ENCODE data around the gene SUV39H1. TPM values are rescaled to one million over a fixed set of nuclear protein-coding genes. Genes with fewer than 3 reads are reported as not detected.
"Not testable (repeated sequence)": the region's sequence is repeated elsewhere in the genome, so short reads cannot be mapped to it uniquely, and the experiment has no call there.

The SUV39H1 gene
- total RNA-seq = 21.7 and 25.0 TPM in 2 replicates

GRCh38 chrX:48696301-48696908, at the start of gene SUV39H1:
Gene SUV39H1, plus strand, starts transcription at chrX:48696734. Its CDS starts 51 bp downstream, at chrX:48696785.
- intact Hi-C loops (cut with micrococcal nuclease) = loop anchor here (1.0 to 5.0 kb wide), 11 partner anchors 13 to 261 kb away; partner anchors contain the start of genes HDAC6, OTUD5, PIM2 and RBM3

GRCh38 chrX:48648336-48648751, 48.2 kb upstream of the SUV39H1 start:
- intact Hi-C loops (cut with micrococcal nuclease) = loop anchor here (2.0 to 5.0 kb wide), 5 partner anchors 48 to 296 kb away; partner anchors contain the start of gene SUV39H1

- intact Hi-C loops (cut with micrococcal nuclease) = loop anchor here (2.0 to 5.0 kb wide), 5 partner anchors 48 to 296 kb away; partner anchors contain the start of gene SUV39H1
Measured at GRCh38 chrX:48649102-48649501, 47.4 kb upstream of the SUV39H1 start.

- intact Hi-C loops (cut with micrococcal nuclease) = not testable (repeated sequence)
Measured at GRCh38 chrX:48652055-48652579, 44.4 kb upstream of the SUV39H1 start.

GRCh38 chrX:48654746-48655145, 41.8 kb upstream of the SUV39H1 start:
- intact Hi-C loops (cut with micrococcal nuclease) = not testable (repeated sequence)

GRCh38 chrX:48659686-48660085, 36.8 kb upstream of the SUV39H1 start:
- intact Hi-C loops (cut with micrococcal nuclease) = not testable (repeated sequence)

- intact Hi-C loops (cut with micrococcal nuclease) = no loop called here
Measured at GRCh38 chrX:48663241-48663640, 33.3 kb upstream of the SUV39H1 start.

- intact Hi-C loops (cut with micrococcal nuclease) = no loop called here
Measured at GRCh38 chrX:48664156-48664555, 32.4 kb upstream of the SUV39H1 start.

GRCh38 chrX:48665991-48666390, 30.5 kb upstream of the SUV39H1 start:
- intact Hi-C loops (cut with micrococcal nuclease) = no loop called here

- intact Hi-C loops (cut with micrococcal nuclease) = no loop called here
Measured at GRCh38 chrX:48666649-48667048, 29.9 kb upstream of the SUV39H1 start.

- intact Hi-C loops (cut with micrococcal nuclease) = no loop called here
Measured at GRCh38 chrX:48667509-48667908, 29.0 kb upstream of the SUV39H1 start.

- intact Hi-C loops (cut with micrococcal nuclease) = not testable (repeated sequence)
Measured at GRCh38 chrX:48668187-48668586, 28.3 kb upstream of the SUV39H1 start.

- intact Hi-C loops (cut with micrococcal nuclease) = loop anchor here (1.0 to 2.0 kb wide), 11 partner anchors 61 to 1246 kb away; partner anchors contain the start of genes CLCN5, EBP, GPKOW and PIM2
Measured at GRCh38 chrX:48676106-48676892, 20.2 kb upstream of the SUV39H1 start.

GRCh38 chrX:48676893-48677270, 19.7 kb upstream of the SUV39H1 start:
- intact Hi-C loops (cut with micrococcal nuclease) = loop anchor here (1.0 to 2.0 kb wide), 11 partner anchors 60 to 1245 kb away; partner anchors contain the start of genes CLCN5, EBP, GPKOW and PIM2

GRCh38 chrX:48677516-48677915, 19.0 kb upstream of the SUV39H1 start:
- intact Hi-C loops (cut with micrococcal nuclease) = loop anchor here (2.0 kb wide), 4 partner anchors 213 to 365 kb away; partner anchors contain the start of genes PIM2 and TFE3

- intact Hi-C loops (cut with micrococcal nuclease) = loop anchor here (2.0 kb wide), 1 partner anchor 206 kb away; no protein-coding TSS in a partner anchor
Measured at GRCh38 chrX:48680467-48680866, 16.1 kb upstream of the SUV39H1 start.

- intact Hi-C loops (cut with micrococcal nuclease) = loop anchor here (2.0 kb wide), 1 partner anchor 206 kb away; no protein-coding TSS in a partner anchor
Measured at GRCh38 chrX:48680925-48681324, 15.6 kb upstream of the SUV39H1 start.

- intact Hi-C loops (cut with micrococcal nuclease) = loop anchor here (2.0 kb wide), 2 partner anchors 31 to 207 kb away; no protein-coding TSS in a partner anchor
Measured at GRCh38 chrX:48681539-48682183, 14.9 kb upstream of the SUV39H1 start.

GRCh38 chrX:48682795-48683194, 13.7 kb upstream of the SUV39H1 start:
- intact Hi-C loops (cut with micrococcal nuclease) = loop anchor here (1.0 to 2.0 kb wide), 3 partner anchors 14 to 55 kb away; partner anchors contain the start of gene SUV39H1

- intact Hi-C loops (cut with micrococcal nuclease) = loop anchor here (1.0 to 2.0 kb wide), 3 partner anchors 13 to 54 kb away; partner anchors contain the start of gene SUV39H1
Measured at GRCh38 chrX:48683411-48683982, 13.0 kb upstream of the SUV39H1 start, which contains the start of gene WAS. Gene WAS, plus strand, starts transcription at chrX:48683799. Its CDS starts 55 bp downstream, at chrX:48683854.

All from T-helper 1 cell treated with Interleukin-12 subunit alpha and Interleukin-12 subunit beta and Interleukin-4 antibody, amounts not matched to agents 30 ng/mL and 1 ng/mL, for 36 hours (primary cell).